K562 (cell line): ENCODE measurements around the gene BMP10. TPM values are rescaled to one million over a fixed set of nuclear protein-coding genes. Genes with fewer than 3 reads are reported as not detected.

Source experiments
- CBX2 ChIP-seq: fragments of 200-600 bp; sonication (generic); IDR thresholded peaks from one replicate; pipeline ENCODE4 v1.6.1; 2012; ENCODE audit warnings: mild to moderate bottlenecking, low read length, inconsistent platforms; ENCODE audit not compliant: insufficient read depth, poor library complexity, severe bottlenecking
- CHD1 ChIP-seq: fragments of 200-600 bp; sonication (generic); IDR thresholded peaks from one replicate; pipeline ENCODE4 v1.6.1; 2012; ENCODE audit warnings: mild to moderate bottlenecking, moderate library complexity, low read length, inconsistent platforms
- CREM ChIP-seq: IDR thresholded peaks from 2 replicates; pipeline ENCODE4 v1.6.1; 2014; ENCODE audit warnings: antibody characterized with exemption, low read depth
- ETS2 ChIP-seq: IDR thresholded peaks from 2 replicates; pipeline ENCODE4 v1.6.1; 2016; ENCODE audit warnings: borderline replicate concordance, missing genetic modification characterization, mild to moderate bottlenecking, moderate library complexity, missing compliant biosample characterization; ENCODE audit not compliant: poor library complexity, severe bottlenecking
- ETV1 ChIP-seq: fragments of 450-650 bp; conservative IDR thresholded peaks from 2 replicates; pipeline ENCODE4 v1.6.1; 2016; ENCODE audit warnings: missing genetic modification characterization, control low read depth, low read depth, missing compliant biosample characterization
- ETV6 ChIP-seq, 3 experiments: fragments of 150-350 bp in 1 of 3; sonication (generic) in 1 of 3; formaldehyde crosslinking in 1 of 3; IDR thresholded peaks; 2 replicates each; pipeline versions ENCODE4 v1.6.1 to v1.8.0; 2014 to 2022; ENCODE audit warnings: borderline replicate concordance in 2 of 3, low read depth in 2 of 3, antibody characterized with exemption in 1 of 3, low read length in 1 of 3, mild to moderate bottlenecking in 1 of 3, missing genetic modification reagents in 1 of 3
- MED1 ChIP-seq: sonication (generic); formaldehyde crosslinking; IDR thresholded peaks from 2 replicates; pipeline ENCODE4 v1.8.1; 2023; ENCODE audit warnings: missing genetic modification reagents, borderline replicate concordance
- MEF2A ChIP-seq: IDR thresholded peaks from 2 replicates; pipeline ENCODE4 v1.6.1; 2011; ENCODE audit warnings: low read depth, mild to moderate bottlenecking, low read length, moderate library complexity; ENCODE audit not compliant: control insufficient read depth
- MEF2D ChIP-seq: conservative IDR thresholded peaks from 2 replicates; pipeline ENCODE4 v1.6.1; 2016; ENCODE audit warnings: low read depth, missing genetic modification characterization, missing compliant biosample characterization
- NCOA1 ChIP-seq: fragments of 450-650 bp; IDR thresholded peaks from 2 replicates; pipeline ENCODE4 v1.6.1; 2016; ENCODE audit warnings: low read depth
- POLR2A ChIP-seq: fragments of 450-650 bp; conservative IDR thresholded peaks from 2 replicates; pipeline ENCODE4 v1.6.1; 2016
- SIRT6 ChIP-seq: IDR thresholded peaks from one replicate; pipeline ENCODE4 v1.6.1; 2012; ENCODE audit warnings: low read depth, mild to moderate bottlenecking, control low read depth, inconsistent platforms, low read length, moderate library complexity
- SUPT5H ChIP-seq: fragments of 450-650 bp; IDR thresholded peaks from 2 replicates; pipeline ENCODE4 v1.6.1; 2016
- TAF9B ChIP-seq: fragments of 450-650 bp; IDR thresholded peaks from 2 replicates; pipeline ENCODE4 v1.6.1; 2018; ENCODE audit warnings: mild to moderate bottlenecking; ENCODE audit not compliant: partially characterized antibody
- TCF15 ChIP-seq: fragments of 250-450 bp; sonication (Bioruptor Pico); IDR thresholded peaks from 2 replicates; pipeline ENCODE4 v1.8.0; 2022; ENCODE audit warnings: moderate library complexity, mild to moderate bottlenecking, inconsistent platforms
- TEAD2 ChIP-seq: fragments of 450-650 bp; IDR thresholded peaks from 2 replicates; pipeline ENCODE4 v1.6.1; 2016; ENCODE audit warnings: missing genetic modification characterization, control low read depth, missing compliant biosample characterization
- THAP7 ChIP-seq: fragments of 250-450 bp; sonication (Bioruptor Pico); IDR thresholded peaks from 2 replicates; pipeline ENCODE4 v1.5.0; 2021
- YBX1 ChIP-seq: fragments of 450-650 bp; IDR thresholded peaks from 2 replicates; pipeline ENCODE4 v1.7.1; 2016; ENCODE audit warnings: mild to moderate bottlenecking
- ZBTB7A ChIP-seq: IDR thresholded peaks from 2 replicates; pipeline ENCODE4 v1.6.1; 2011; ENCODE audit warnings: low read depth, mild to moderate bottlenecking, low read length, moderate library complexity, borderline replicate concordance; ENCODE audit not compliant: control insufficient read depth
- ZKSCAN8 ChIP-seq: fragments of 200-800 bp; sonication (Bioruptor generic); IDR thresholded peaks from 2 replicates; pipeline ENCODE4 v1.6.1; 2016; ENCODE audit warnings: missing genetic modification characterization, missing compliant biosample characterization
- ZNF253 ChIP-seq: fragments of 250-450 bp; sonication (Bioruptor Pico); conservative IDR thresholded peaks from 2 replicates; pipeline ENCODE4 v1.6.1; 2021; ENCODE audit warnings: mild to moderate bottlenecking
- ZNF589 ChIP-seq: fragments of 200-800 bp; sonication (Bioruptor generic); IDR thresholded peaks from 2 replicates; pipeline ENCODE4 v1.6.1; 2016; ENCODE audit warnings: low read depth, missing genetic modification characterization, missing compliant biosample characterization
- ZNF592 ChIP-seq: fragments of 450-650 bp; IDR thresholded peaks from 2 replicates; pipeline ENCODE4 v1.6.1; 2017; ENCODE audit warnings: antibody characterized with exemption, mild to moderate bottlenecking
- ZNF77 ChIP-seq: fragments of 250-450 bp; sonication (Bioruptor Pico); IDR thresholded peaks from 2 replicates; pipeline ENCODE4 v1.5.0; 2020
- polyA plus RNA-seq, 8 experiments: library from polyadenylated mRNA; depleted of rRNA in 4 of 8; stranded (reverse) in 5 of 8; unstranded in 3 of 8; fragments of >200 nt; fragmentation: Nextera tagmentation in 2 of 8; fragmentation: Illumina TruSeq in 1 of 8; extraction: Ambion mirVana in 2 of 8; extraction: Trizol in 1 of 8; gene quantifications; 2 replicates each; pipeline versions ENCODE4 v1.2.1 to v1.2.3, GENCODE V29; 2011 to 2014; ENCODE audit warnings: inconsistent platforms in 1 of 8, missing spikeins in 1 of 8
- total RNA-seq, 7 experiments: library from RNA; depleted of rRNA in 6 of 7; stranded (reverse); fragments of >200 nt in 6 of 7; fragmentation: Illumina TruSeq in 2 of 7; extraction: Trizol in 2 of 7; gene quantifications; 2 replicates each; pipeline versions ENCODE4 v1.2.1 to v1.2.3, GENCODE V29; 2011 to 2021; ENCODE audit warnings: low replicate concordance in 1 of 7

BMP10 gene
- total and polyA plus RNA-seq, 9 of the 15 experiments (the other 6 are each of a cell fraction or from before 2014, with no cell fraction given) = 0.11 to 0.91 (median 0.43) TPM

GRCh38 chr2:68849579-68850030 is 21.6 kb downstream of the BMP10 start (continued):
- TF ChIP-seq MEF2D (no peak), TAF9B (peak; percentile 44), MED1 (CRISPR knock-in tag) (no peak), YBX1 (no peak), TEAD2 (tag) (no peak), ETS2 (no peak), CHD1 (no peak), ZNF253 (CRISPR knock-in tag) (no peak), MEF2A (no peak), ZKSCAN8 (no peak; the same call in 1 of the 2 replicates), ETV1 (tag) (peak; percentile 99), SIRT6 (no peak), SUPT5H (no peak), CREM (peak; percentile 80), ZNF77 (CRISPR knock-in tag) (no peak), ZNF589 (CRISPR knock-in tag) (no peak; the same call in none of the 2 replicates), ZBTB7A (no peak), ZNF592 (peak; percentile 85), CBX2 (no peak), TCF15 (no peak), THAP7 (CRISPR knock-in tag) (no peak), ETV6 (IDR thresholded peaks at IDR 0.05; ENCODE audit: borderline replicate concordance in 1 of 2, low read depth in 2 of 2, low read length in 1 of 2) (no peak), ETV6 (CRISPR knock-in tag; IDR thresholded peaks at IDR 0.05; ENCODE audit: borderline replicate concordance) (no peak), POLR2A (no peak), NCOA1 (0 out of 2 replicates have a peak, but pooled peaks have one; percentile 48)
